ENCODE data around the gene RSPH9. TPM values are rescaled to one million over a fixed set of nuclear protein-coding genes. Genes with fewer than 3 reads are reported as not detected.
A peak's percentile ranks its signal among the peaks of the same experiment; 100 is the strongest.

RSPH9 gene
- total and polyA plus RNA-seq, 7 donors = 0.11 to 0.59 (median 0.44) TPM; not detected in 3

DNA sequence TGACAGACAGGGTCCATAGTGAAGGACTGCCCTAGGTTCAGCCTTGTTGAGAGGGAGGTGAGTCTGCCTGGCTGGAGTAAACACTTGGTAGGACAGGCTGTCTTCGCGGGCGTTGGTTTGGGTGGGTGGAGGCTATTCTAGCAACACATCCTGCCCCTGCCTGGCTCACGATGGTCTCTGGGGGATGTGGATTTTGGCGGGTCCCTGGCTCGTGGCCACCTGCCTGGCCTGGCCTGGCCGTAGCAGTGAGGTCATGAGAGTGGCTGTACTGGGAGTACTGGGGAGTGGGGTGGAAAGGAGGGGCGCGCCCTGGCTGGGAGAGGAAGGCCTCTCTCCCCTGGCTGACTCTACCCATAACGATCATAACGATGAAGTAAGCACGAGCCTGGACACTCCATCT lies 73.0 kb downstream of the RSPH9 start:
- DNase-seq (peak; percentile 77 to 90), ATAC-seq (peak; percentile 31 to 67 (median 37))
- Histone ChIP-seq H3K4me1 (peaks cover 13% of the 10 kb centered on the region), H3K9me3 (no peaks in the 10 kb centered on the region), H3K36me3 (ENCODE audit: insufficient read depth in 1 of 2, low read depth in 1 of 2) (no peaks in the 10 kb centered on the region), H3K27ac (peak overlapping the region; percentile 30), H3K4me3 (no peak overlapping the region), H3K27me3 (ENCODE audit: insufficient read depth in 3 of 3, low read length in 2 of 3) (no peaks in the 10 kb centered on the region)
- TF ChIP-seq, protein P1, sequence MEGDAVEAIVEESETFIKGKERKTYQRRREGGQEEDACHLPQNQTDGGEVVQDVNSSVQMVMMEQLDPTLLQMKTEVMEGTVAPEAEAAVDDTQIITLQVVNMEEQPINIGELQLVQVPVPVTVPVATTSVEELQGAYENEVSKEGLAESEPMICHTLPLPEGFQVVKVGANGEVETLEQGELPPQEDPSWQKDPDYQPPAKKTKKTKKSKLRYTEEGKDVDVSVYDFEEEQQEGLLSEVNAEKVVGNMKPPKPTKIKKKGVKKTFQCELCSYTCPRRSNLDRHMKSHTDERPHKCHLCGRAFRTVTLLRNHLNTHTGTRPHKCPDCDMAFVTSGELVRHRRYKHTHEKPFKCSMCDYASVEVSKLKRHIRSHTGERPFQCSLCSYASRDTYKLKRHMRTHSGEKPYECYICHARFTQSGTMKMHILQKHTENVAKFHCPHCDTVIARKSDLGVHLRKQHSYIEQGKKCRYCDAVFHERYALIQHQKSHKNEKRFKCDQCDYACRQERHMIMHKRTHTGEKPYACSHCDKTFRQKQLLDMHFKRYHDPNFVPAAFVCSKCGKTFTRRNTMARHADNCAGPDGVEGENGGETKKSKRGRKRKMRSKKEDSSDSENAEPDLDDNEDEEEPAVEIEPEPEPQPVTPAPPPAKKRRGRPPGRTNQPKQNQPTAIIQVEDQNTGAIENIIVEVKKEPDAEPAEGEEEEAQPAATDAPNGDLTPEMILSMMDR (IDR thresholded peaks at IDR 0.05) = no peak
- intact Hi-C loops (cut with DNase I) = no loop called here
- 30 to 35% (median 34%) methylated on average over 12 of the region's 12 CpGs for WGBS, 3 donors

DNA sequence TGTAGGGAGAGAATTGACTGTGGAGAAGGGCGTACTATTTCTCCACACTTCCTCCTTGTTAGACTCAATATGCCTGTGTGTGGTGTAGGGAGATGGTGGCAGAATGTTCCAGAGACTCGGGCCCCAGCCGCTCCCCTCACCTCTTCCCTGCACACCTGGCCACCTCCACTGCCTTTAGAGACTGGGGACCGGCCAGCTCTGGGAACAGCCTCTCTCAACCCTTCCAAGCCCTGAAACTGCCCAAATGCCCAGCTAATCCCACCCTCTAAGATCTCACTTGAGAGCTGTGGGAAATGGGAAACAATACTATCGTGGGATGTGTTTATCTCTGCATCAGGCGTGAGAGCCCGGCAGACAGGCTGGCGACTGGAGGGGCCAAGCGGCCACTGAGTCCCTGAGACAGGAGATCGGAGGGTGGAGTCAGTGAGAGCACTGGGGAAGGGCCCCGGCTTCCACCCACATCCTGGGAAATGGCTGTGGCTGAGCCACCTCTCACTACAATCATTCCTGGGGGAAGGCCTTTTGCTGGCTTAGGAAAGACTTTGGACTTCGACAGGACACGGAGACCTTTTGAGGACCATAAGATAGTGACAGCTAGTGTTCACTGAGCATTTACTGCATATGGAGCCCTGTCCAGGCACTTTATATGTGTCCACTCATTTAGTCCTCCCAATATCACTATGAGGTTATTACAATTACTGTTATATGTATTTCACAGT lies 73.7 kb downstream of the RSPH9 start:
- H3K9me3 ChIP-seq = no peaks in the 10 kb centered on the region
- no peak for ATAC-seq
- peak overlapping the region; percentile 30 for H3K27ac ChIP-seq
- intact Hi-C loops (cut with DNase I) = no loop called here
- peaks cover 13% of the 10 kb centered on the region for H3K4me1 ChIP-seq
- TF ChIP-seq, protein P1 (IDR thresholded peaks at IDR 0.05) = no peak
- no peaks in the 10 kb centered on the region for H3K36me3 ChIP-seq (ENCODE audit: insufficient read depth in 1 of 2, low read depth in 1 of 2)
- no peak overlapping the region for H3K4me3 ChIP-seq
- H3K27me3 ChIP-seq (ENCODE audit: insufficient read depth in 3 of 3, low read length in 2 of 3) = no peaks in the 10 kb centered on the region
- DNase-seq = no peak
- WGBS, 3 donors = 66 to 70% (median 68%) methylated on average over 13 of the region's 13 CpGs

DNA sequence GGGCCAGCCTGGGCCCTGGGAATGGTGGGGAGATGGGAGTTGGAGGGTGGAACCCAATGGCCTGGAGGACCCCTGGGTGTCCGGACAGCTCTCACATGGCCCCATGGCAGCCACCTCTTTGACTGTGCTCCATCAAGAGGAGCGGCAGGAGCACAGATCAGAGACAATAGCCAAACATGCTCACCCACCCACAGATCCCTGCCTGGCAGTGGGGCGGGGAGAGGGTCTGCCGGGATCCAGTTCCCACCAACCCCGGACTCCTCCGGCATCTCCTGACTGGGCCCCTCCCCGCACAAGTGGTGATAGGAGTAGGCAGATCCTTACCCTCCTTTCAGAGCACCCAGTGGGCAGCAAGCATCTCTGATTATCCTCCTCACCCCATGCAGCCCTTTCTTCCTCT lies 74.7 kb downstream of the RSPH9 start:
- TF ChIP-seq, protein P1 (IDR thresholded peaks at IDR 0.05) = no peak
- no peaks in the 10 kb centered on the region for H3K9me3 ChIP-seq
- H3K36me3 ChIP-seq (ENCODE audit: insufficient read depth in 1 of 2, low read depth in 1 of 2) = no peaks in the 10 kb centered on the region
- H3K4me3 ChIP-seq = no peak overlapping the region
- ATAC-seq = no peak
- H3K27ac ChIP-seq = no peak overlapping the region
- intact Hi-C loops (cut with DNase I) = no loop called here
- H3K27me3 ChIP-seq (ENCODE audit: insufficient read depth in 3 of 3, low read length in 2 of 3) = no peaks in the 10 kb centered on the region
- H3K4me1 ChIP-seq = peaks cover 13% of the 10 kb centered on the region
- 91 to 94% (median 92%) methylated on average over 7 of the region's 7 CpGs for WGBS, 3 donors
- DNase-seq = no peak

DNA sequence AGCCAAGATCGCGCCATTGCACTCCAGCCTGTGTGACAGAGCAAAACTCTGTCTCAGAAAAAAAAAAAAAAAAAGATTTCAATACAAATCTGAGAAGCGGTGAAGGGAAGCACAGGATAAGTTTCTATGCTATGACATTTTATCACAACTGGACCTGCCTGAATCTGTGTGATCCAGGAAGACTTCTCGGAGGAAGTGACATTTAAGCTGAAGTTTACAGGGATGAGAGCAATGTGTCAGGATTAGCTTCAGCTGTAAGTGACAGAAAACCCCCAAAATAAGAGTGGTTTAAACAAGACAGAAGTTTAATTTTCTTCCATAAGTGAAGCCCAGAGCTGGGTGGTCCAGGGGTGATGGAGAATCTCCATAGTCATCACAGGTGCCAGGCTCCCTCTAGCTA lies 76.2 kb downstream of the RSPH9 start:
- 89 to 96% (median 93%) methylated on average over 4 of the region's 4 CpGs for WGBS, 3 donors
- TF ChIP-seq, protein P1 (IDR thresholded peaks at IDR 0.05) = no peak
- Histone ChIP-seq H3K4me1 (peaks cover 4% of the 10 kb centered on the region), H3K36me3 (ENCODE audit: insufficient read depth in 1 of 2, low read depth in 1 of 2) (no peaks in the 10 kb centered on the region), H3K27me3 (ENCODE audit: insufficient read depth in 3 of 3, low read length in 2 of 3) (no peaks in the 10 kb centered on the region), H3K9me3 (no peaks in the 10 kb centered on the region), H3K4me3 (no peak overlapping the region), H3K27ac (no peak overlapping the region)
- no peak for ATAC-seq
- DNase-seq = no peak
- intact Hi-C loops (cut with DNase I) = no loop called here

Other genes with a start within 250 kb of the RSPH9 start
- gene ABCC10, start 217.5 kb upstream of the RSPH9 start, total RNA-seq = 10 to 100 TPM in 2 of 4 donors, 1 to 10 TPM in 2; 7.8 to 11.0 (median 9.9) TPM
- 1 to 10 TPM; 8.9 to 9.9 (median 8.9) TPM for gene ABCC10, start 217.5 kb upstream of the RSPH9 start, polyA plus RNA-seq
- gene DLK2, start 189.5 kb upstream of the RSPH9 start, total RNA-seq = under 1 TPM in 1 of 4 donors, not detected in 3; 0.56 TPM
- gene DLK2, start 189.5 kb upstream of the RSPH9 start, polyA plus RNA-seq = under 1 TPM; 0.04 to 0.90 (median 0.10) TPM
- gene TJAP1, start 167.5 kb upstream of the RSPH9 start, total RNA-seq = 10 to 100 TPM; 31.4 to 39.9 (median 36.3) TPM
- 10 to 100 TPM; 18.0 to 35.2 (median 20.8) TPM for gene TJAP1, start 167.5 kb upstream of the RSPH9 start, polyA plus RNA-seq
- under 1 TPM in 1 of 4 donors, not detected in 3; 0.20 TPM for gene LRRC73, start 134.7 kb upstream of the RSPH9 start, total RNA-seq
- under 1 TPM; 0.10 to 0.29 (median 0.26) TPM for gene LRRC73, start 134.7 kb upstream of the RSPH9 start, polyA plus RNA-seq
- 10 to 100 TPM; 57.9 to 71.4 (median 63.0) TPM for gene YIPF3, start 128.1 kb upstream of the RSPH9 start, total RNA-seq
- gene YIPF3, start 128.1 kb upstream of the RSPH9 start, polyA plus RNA-seq = 10 to 100 TPM; 57.7 to 91.5 (median 71.8) TPM
- gene POLR1C, start 127.9 kb upstream of the RSPH9 start, total RNA-seq = 10 to 100 TPM; 17.5 to 27.8 (median 24.1) TPM
- 10 to 100 TPM; 23.4 to 64.5 (median 43.2) TPM for gene POLR1C, start 127.9 kb upstream of the RSPH9 start, polyA plus RNA-seq
- 10 to 100 TPM; 17.5 to 40.1 (median 20.1) TPM for gene XPO5, start 69.0 kb upstream of the RSPH9 start, total RNA-seq
- 10 to 100 TPM; 12.3 to 21.7 (median 12.8) TPM for gene XPO5, start 69.0 kb upstream of the RSPH9 start, polyA plus RNA-seq
- 1 to 10 TPM; 3.6 to 6.4 (median 5.5) TPM for gene POLH, start 68.9 kb upstream of the RSPH9 start, total RNA-seq
- gene POLH, start 68.9 kb upstream of the RSPH9 start, polyA plus RNA-seq = 1 to 10 TPM; 1.7 to 6.8 (median 1.9) TPM
- 10 to 100 TPM; 32.8 to 43.8 (median 35.2) TPM for gene GTPBP2, start 15.8 kb upstream of the RSPH9 start, total RNA-seq
- 10 to 100 TPM; 27.8 to 69.6 (median 33.9) TPM for gene GTPBP2, start 15.8 kb upstream of the RSPH9 start, polyA plus RNA-seq
- 10 to 100 TPM; 17.0 to 36.6 (median 26.1) TPM for gene MAD2L1BP, start 9.2 kb upstream of the RSPH9 start, total RNA-seq
- gene MAD2L1BP, start 9.2 kb upstream of the RSPH9 start, polyA plus RNA-seq = 10 to 100 TPM; 30.5 to 43.1 (median 31.6) TPM
- 100 to 1,000 TPM in 2 of 4 donors, 10 to 100 TPM in 2; 64.1 to 152 (median 103) TPM for gene MRPS18A, start 42.8 kb downstream of the RSPH9 start, total RNA-seq
- gene MRPS18A, start 42.8 kb downstream of the RSPH9 start, polyA plus RNA-seq = 100 to 1,000 TPM; 106 to 151 (median 148) TPM
- gene VEGFA, start 125.2 kb downstream of the RSPH9 start, total RNA-seq = 100 to 1,000 TPM; 132 to 345 (median 208) TPM
- 100 to 1,000 TPM in 1 of 3 donors, 10 to 100 TPM in 2; 78.1 to 125 (median 88.3) TPM for gene VEGFA, start 125.2 kb downstream of the RSPH9 start, polyA plus RNA-seq

All from psoas muscle (tissue), 8 donors.